ENCODE results near the gene TMEM18. TPM values are rescaled to one million over a fixed set of nuclear protein-coding genes. Genes with fewer than 3 reads are reported as not detected.

TMEM18 gene
- total and polyA plus RNA-seq, 2 of the 13 experiments (the other 11 are each of a cell fraction or from before 2014, with no cell fraction given): 45.9 to 49.4 TPM

DNA sequence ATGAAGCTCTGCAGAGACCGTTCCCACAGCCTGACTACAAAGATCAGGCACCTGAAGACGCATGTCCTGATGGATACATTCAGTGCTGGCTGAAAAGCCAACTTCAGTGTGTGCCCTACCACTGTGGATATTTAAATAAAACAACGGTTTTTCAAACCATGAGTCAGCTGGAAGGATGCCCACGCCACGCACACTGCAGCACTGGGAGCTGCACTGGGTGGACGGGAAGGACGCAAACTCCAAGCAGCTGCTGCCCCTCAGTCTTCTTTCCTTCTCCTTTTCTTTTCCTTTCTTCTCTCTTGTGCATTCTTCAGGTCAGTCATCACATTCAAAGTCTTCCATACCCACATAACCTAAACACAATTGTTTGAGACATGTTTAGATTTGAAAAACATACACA lies 7.9 kb downstream of the TMEM18 start (continued):
- TF ChIP-seq MAFK (conservative IDR thresholded peaks at IDR 0.05 in 1 of 2, IDR thresholded peaks at IDR 0.05 in 1 of 2; ENCODE audit: low read length in 2 of 2): no peak
- TF ChIP-seq NFIC (IDR thresholded peaks at IDR 0.05; ENCODE audit: low read length): no peak

DNA sequence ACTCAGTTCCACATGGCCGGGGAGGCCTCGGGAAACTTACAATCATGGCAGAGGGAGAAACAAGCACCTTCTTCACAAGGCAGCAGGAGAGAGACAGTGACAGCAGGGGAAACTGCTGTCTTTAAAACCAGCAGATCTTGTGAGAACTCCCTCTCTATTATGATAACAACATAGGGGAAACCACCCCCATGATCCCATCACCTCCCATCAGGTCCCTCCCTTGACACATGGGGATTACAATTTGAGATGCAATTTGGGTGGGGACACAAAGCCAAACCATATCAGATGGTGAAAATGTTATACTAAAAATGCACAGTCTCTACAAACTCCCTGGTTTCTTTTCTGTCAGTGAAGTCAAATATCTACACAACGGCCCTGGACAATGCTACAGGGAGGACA lies 9.2 kb downstream of the TMEM18 start:
- Histone ChIP-seq H3K9ac (ENCODE audit: insufficient read depth, low read depth, low read length) (no peak overlapping the region), H3K27me3 (ENCODE audit: control insufficient read depth in 1 of 2, insufficient read depth in 2 of 2, low read length in 2 of 2) (no peaks in the 10 kb centered on the region), H2AFZ (ENCODE audit: low read length) (no peak overlapping the region), H3K36me3 (replicated peaks in 1 of 2; ENCODE audit: control insufficient read depth in 1 of 2, insufficient read depth in 2 of 2, low read length in 2 of 2) (peaks cover 34 to 52% of the 10 kb centered on the region in 2 experiments), H3K9me3 (ENCODE audit: low read length) (no peaks in the 10 kb centered on the region), H3K4me2 (ENCODE audit: low read depth, low read length) (no peak overlapping the region), H3K4me3 (replicated peaks in 1 of 3; ENCODE audit: insufficient read depth in 1 of 3, low read depth in 2 of 3, low read length in 3 of 3) (no peak overlapping the region), H3K4me1 (ENCODE audit: insufficient read depth, low read length) (no peaks in the 10 kb centered on the region), H3K27ac (ENCODE audit: extremely low read length, insufficient read depth, low read length) (no peak overlapping the region), H3K79me2 (ENCODE audit: insufficient read depth, low read length) (peaks cover 3% of the 10 kb centered on the region), H4K20me1 (ENCODE audit: insufficient read depth, low read length) (no peaks in the 10 kb centered on the region)
- CTCF ChIA-PET (ENCODE audit: low intra/inter-chr PET ratio, low total read pairs): interaction anchor here (1.3 kb wide), 1 partner anchor 138 kb away, joined by 3 read pairs; no protein-coding TSS in a partner anchor
- no peak for FAIRE-seq
- POLR2A ChIA-PET: interaction anchor here (2.1 kb wide), 1 partner anchor 8 kb away, joined by 13 read pairs; no protein-coding TSS in a partner anchor
- WGBS (ENCODE audit: low lambda C conversion rate): 89% methylated on average over 3 of the region's 3 CpGs
- intact Hi-C loops (cut with micrococcal nuclease; ENCODE audit: unreplicated experiment): no loop called here
- no peak for DNase-seq (ENCODE audit: low spot score)
- ATAC-seq: no peak
- BruUV-seq (replicated peaks): no TSS peak
- no peak for TF ChIP-seq ATF3 (CRISPR knock-in tag; IDR thresholded peaks at IDR 0.05)
- TF ChIP-seq, protein P1, sequence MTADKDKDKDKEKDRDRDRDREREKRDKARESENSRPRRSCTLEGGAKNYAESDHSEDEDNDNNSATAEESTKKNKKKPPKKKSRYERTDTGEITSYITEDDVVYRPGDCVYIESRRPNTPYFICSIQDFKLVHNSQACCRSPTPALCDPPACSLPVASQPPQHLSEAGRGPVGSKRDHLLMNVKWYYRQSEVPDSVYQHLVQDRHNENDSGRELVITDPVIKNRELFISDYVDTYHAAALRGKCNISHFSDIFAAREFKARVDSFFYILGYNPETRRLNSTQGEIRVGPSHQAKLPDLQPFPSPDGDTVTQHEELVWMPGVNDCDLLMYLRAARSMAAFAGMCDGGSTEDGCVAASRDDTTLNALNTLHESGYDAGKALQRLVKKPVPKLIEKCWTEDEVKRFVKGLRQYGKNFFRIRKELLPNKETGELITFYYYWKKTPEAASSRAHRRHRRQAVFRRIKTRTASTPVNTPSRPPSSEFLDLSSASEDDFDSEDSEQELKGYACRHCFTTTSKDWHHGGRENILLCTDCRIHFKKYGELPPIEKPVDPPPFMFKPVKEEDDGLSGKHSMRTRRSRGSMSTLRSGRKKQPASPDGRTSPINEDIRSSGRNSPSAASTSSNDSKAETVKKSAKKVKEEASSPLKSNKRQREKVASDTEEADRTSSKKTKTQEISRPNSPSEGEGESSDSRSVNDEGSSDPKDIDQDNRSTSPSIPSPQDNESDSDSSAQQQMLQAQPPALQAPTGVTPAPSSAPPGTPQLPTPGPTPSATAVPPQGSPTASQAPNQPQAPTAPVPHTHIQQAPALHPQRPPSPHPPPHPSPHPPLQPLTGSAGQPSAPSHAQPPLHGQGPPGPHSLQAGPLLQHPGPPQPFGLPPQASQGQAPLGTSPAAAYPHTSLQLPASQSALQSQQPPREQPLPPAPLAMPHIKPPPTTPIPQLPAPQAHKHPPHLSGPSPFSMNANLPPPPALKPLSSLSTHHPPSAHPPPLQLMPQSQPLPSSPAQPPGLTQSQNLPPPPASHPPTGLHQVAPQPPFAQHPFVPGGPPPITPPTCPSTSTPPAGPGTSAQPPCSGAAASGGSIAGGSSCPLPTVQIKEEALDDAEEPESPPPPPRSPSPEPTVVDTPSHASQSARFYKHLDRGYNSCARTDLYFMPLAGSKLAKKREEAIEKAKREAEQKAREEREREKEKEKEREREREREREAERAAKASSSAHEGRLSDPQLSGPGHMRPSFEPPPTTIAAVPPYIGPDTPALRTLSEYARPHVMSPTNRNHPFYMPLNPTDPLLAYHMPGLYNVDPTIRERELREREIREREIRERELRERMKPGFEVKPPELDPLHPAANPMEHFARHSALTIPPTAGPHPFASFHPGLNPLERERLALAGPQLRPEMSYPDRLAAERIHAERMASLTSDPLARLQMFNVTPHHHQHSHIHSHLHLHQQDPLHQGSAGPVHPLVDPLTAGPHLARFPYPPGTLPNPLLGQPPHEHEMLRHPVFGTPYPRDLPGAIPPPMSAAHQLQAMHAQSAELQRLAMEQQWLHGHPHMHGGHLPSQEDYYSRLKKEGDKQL (CRISPR knock-in tag; IDR thresholded peaks at IDR 0.05; ENCODE audit: low read depth): no peak
- in situ Hi-C loops (cut with HindIII; ENCODE audit: extremely low pct_ligation_motif_present, low pct_unique_long_range_greater_than_20kb): no loop called here

Data from HepG2 (cell line).